HG03039 (cell line): ENCODE data around the gene DUSP28.
"Not testable (repeated sequence)": the region's sequence is repeated elsewhere in the genome, so short reads cannot be mapped to it uniquely, and the experiment has no call there.

ENCODE experiments used
- ATAC-seq: cut with Tn5 transposase; IDR thresholded peaks from one replicate; pipeline ENCODE4 v1.9.1; 2021; ENCODE audit warnings: mild to moderate bottlenecking, moderate library complexity; ENCODE audit not compliant: unreplicated experiment

Gene DUSP28, protein sequence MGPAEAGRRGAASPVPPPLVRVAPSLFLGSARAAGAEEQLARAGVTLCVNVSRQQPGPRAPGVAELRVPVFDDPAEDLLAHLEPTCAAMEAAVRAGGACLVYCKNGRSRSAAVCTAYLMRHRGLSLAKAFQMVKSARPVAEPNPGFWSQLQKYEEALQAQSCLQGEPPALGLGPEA

DNA sequence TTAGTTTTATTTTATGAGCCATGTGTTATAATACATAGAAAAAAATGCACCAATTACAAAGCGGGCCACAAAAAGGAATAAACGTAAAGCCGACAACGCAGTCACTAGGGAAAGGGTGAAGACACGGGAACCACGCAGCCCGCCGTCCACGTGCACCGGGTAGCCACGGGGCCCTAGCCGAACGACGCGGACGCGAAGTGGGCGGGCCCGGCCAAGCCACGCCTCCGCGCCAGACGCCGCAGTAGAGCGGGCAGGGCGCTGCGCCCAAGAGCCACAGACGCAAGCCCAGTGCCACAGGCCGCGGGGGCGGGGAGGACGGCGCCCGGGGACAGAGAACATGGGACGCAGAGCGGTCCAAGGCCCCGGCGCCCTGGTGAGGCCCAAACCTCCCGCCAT, at the start of gene DUSP28:
DUSP28 (plus strand) TSS at position 274 of the 396 bp plus-strand sequence. CDS start 328 bp downstream, outside the sequence.
- peak; percentile 53 for ATAC-seq

DNA sequence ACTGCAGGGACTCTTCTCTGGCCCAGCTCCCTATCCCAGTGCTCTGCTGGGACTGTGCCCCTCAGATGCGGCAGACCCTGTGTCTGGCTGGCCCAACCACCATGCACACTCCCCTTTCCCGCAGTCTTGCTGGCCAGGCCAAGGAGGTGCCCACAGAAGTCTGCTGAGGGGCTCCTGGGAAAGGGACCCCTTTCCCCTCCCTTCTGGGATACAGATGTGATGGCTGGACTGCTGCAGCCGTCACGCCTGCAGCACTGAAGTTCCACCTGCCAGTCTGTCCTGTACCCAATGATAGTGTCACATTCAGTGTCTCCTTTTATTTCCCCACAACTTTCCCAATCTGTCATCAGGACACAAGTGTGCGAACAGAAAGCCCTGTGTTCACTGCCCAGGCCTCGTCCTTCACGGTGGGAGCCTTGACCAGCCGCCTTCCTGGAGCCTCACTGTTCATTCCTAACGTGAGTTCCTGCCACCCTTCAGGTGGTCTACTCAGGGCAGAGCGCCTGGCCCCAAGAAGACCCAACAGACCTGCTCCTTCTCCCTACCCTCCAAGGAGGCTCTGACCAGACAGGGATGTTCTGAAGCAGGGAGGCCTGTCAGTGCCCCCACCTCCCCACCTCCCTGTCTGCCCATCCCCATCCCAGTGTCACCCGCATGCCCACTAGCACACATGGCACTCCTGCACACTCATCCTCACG, 49.5 kb upstream of the DUSP28 start:
- no peak for ATAC-seq

- no peak for ATAC-seq
These were observed 48.6 kb upstream of the DUSP28 start for GRCh38 chr2:240511351-240512108.

- ATAC-seq = no peak
These were observed 48.1 kb upstream of the DUSP28 start for GRCh38 chr2:240512109-240512485.

GRCh38 chr2:240512666-240513535, 47.3 kb upstream of the DUSP28 start:
- ATAC-seq = no peak

DNA sequence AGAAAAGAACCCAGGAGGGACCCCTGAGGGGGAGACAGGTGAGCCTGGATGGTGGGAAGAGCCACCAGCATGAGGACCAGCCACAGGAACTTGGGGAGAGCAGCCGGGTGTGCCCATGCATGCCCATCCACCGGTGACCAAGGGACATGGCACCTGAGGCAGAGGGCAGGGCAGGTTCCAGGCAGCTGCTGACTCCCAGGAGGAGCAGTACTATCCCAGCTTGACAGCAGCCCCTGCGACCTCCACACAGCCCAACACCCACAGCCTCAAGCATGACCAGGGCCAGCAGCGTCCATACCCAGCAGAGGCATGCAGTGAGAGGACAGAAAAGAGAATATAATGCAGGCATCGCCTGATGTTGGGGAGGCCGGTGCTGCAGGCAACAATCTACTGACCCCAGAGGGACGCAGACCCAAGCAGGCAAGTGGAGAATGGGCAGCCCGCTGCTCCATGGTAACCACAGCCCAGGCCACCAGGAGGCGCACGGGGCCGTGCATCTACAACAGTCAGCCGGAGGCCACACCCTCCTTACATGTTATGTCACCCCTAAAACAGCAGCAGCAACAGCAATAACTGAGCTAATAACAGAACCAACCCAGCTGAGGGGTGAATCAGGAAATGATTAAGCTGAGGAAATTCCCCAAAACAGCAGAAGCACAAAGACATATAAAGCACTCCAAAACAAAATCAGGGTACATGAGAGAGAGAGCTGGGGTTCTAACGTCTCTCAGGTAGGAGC, 46.4 kb upstream of the DUSP28 start:
- ATAC-seq = peak; percentile 78

- ATAC-seq = no peak
These were observed 45.5 kb upstream of the DUSP28 start for GRCh38 chr2:240514631-240515030.

DNA sequence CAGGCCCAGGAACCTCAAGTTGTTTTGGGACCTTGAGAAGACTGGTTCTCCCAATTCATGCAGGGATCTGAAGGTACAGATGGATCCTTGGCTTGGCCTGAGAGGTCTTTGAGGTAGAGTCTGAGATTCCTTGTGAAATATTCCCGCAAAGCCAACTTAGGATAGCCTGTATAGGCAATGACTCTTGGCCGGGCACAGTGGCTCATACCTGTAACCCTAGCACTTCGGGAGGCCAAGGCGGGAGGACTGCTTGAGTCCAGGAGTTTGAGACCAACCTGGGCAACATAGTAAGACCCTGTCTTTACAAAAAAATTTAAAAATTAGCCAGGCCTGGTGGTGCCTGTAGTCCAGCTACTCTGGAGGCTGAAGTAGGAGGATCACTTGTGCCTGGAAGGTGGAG, 42.8 kb upstream of the DUSP28 start:
- no peak for ATAC-seq

DNA sequence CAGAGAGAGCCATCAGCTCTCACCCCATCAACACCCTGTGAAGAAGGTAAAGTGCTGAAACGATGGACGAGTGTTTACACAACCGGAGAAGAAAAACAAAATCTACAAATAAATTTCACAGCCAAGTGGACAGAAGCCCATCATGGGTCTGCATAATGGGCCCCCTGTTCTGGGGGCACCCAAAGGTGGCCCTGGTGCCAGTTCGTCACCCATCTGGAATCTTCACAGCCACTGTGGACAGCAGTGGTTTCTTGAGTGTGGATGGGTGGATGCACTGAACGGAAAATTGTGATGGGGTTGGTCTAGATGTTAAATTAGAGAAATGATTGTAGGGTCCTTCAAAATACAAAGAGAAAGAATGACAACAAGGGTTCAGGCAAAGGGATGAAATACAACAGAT, 41.2 kb upstream of the DUSP28 start:
- no peak for ATAC-seq

DNA sequence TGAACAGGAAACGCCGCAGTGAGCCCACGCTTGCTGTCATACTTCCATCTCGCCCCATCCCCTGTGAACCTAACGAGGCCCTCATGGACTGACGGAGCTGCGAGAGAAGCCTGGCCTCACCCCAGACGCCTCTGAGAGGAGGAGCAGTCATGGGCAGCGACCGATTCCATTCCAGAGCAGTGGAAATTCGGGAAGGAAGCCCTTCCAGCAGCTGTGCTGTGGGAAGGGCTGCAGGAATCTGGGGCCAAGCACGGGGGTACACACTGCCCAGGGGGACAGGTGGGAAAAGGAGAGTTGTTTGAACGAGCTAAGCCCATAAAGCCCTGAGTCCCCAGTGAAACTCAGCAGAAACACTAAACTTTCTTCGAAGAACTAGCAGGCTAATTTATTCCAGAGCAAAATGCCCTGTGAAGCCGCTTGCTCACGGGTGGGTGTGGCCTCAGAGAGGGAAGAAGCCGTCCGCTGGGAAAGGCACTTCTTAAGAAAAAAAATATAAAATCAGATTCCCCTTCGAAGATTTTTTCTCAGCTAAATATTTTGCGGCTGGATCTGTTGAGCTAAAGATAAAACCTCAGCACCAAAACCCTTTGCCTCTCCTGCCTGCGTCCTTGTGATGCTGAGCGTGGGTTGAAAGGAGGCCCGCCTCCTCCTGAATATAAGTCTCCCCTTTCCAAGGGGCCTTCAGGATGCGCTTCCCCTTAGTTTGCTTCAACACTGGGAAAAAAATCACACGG, 40.6 kb upstream of the DUSP28 start:
- no peak for ATAC-seq

DNA sequence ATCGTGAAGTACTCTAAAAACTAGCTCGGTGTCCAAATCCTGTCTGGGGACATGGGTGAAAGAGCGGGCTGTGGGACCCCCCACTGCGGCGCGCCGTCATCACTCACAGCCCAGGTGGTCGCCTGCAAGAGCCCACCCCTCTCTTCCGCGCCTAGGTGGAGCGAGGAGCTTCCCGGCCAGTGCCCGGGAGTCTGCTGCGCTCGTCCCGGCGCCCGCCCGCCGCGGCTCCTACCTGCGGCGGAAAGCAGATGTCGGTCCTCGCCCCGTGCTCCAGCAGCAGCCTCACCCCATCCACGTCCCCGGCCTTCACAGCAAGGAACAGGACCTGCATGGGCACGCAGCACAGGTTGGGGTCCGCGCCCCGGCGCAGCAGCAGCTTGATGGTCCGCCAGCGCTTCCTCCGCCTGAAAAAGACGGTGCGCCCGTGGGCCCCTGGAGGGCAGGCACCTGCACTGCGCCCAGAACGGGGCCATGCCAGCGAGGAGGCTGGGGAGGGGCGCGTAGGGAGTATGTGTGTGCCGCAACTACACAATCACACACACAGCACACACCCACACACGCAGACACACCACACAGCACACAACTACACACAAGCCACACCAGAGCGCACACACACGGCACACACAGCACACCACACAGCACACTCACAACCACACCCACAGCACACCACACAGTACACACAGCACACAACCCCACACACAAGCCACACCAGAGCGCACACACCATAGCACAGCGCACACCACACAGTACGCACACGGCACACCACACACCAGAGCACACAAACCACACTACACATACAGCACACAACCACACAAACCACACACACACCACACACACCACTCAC, 39.8 kb upstream of the DUSP28 start:
- ATAC-seq = no peak

DNA sequence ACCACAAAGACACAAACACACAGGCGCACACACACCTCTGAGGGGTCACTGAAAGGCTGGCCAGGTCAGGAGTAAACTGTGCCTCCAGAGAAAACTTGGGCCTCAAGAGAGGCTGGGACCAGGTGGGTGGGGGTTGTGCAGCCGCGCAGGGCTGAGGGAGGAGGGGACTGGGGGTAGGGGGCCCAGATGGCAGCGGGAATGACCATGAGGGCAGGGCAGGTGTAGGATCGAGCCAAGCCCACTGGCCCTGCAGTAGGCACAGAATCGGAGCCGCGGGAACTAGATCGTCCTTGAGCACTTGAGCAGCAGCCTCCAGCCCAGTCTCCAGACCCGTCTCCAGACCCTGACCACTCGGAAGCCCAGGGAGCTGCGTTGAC, 39.2 kb upstream of the DUSP28 start:
- ATAC-seq = no peak

- not testable (repeated sequence) for ATAC-seq
These were observed 38.3 kb upstream of the DUSP28 start for GRCh38 chr2:240521885-240522284.

- no peak for ATAC-seq
These were observed 37.8 kb upstream of the DUSP28 start for GRCh38 chr2:240522406-240522805.

DNA sequence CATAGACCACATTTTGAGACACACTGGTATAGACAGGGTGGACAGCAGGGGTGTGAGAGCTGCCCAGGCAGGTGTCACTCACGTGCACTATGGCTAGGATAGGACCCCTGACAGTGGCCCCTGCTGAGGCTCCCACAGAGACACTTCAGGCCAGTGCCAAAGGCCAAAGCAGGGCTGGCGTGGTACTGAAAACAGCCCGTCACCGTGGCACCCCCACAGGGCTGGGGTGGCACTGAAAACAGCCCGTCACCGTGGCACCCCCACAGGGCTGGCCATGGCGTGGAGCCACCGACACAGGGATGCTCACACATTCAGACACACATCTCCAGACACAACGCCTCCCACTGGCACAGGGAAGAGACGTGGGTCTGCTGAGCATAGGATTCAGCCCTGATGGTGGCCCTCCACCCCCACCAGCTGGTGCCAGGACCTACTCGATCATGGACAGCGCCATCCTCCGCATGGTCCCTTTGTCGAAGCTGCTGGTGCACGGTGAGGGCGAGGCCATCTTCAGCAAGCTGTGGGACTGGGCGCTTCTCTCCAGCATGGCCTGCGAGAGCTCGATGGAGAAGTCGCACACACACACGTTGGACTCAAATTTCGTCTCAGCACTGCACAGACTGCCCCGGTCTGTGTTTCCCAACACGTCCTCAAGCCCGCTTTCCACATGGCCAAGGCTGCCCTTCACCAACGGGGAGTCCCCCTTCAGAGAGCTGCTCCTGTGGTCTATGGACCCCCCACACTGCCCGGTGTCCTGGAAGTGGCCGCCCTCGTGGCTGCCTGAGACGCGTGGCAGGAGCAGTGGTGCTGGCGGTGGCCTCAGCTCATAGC, 36.5 kb upstream of the DUSP28 start:
- no peak for ATAC-seq

GRCh38 chr2:240524963-240525718, 35.0 kb upstream of the DUSP28 start:
- no peak for ATAC-seq

DNA sequence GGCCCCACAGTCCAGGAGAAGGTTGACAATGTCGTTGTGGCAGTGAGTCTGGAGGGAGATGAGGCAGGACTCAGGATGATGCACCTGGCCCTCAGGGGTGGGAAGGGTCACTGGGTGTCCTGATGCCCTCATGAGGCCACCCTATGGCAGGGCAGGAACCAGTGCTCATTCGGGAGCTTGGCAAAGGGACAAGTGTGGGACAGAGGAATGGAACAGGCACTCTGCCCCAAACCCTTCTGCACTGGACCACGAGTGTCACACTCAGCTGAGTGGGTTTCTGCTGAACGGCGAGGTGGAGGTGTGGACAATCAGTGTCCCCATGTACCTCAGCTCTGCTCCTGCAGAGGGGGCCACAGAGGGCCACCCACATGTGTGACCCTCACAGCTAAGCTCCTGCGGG, 34.4 kb upstream of the DUSP28 start:
- no peak for ATAC-seq
